Lung (tissue), 12 donors: ENCODE results near the gene OR10G8. TPM values are rescaled to one million over a fixed set of nuclear protein-coding genes. Genes with fewer than 3 reads are reported as not detected.

Source experiments
- ATAC-seq: fragments of 200-7000 bp; cut with Tn5 transposase; one replicate; pipeline ENCODE4 v1.9.1; 2020; ENCODE audit warnings: moderate number of reproducible peaks; ENCODE audit not compliant: insufficient read depth, low FRiP score
- DNase-seq, 3 donors: peaks; one replicate each; pipeline ENCODE4 v3.0.0-alpha.2; 2013 to 2017
- H3K27ac ChIP-seq, 2 donors: one replicate each; pipeline ENCODE4 v1.5.1; 2013; ENCODE audit warnings: mild to moderate bottlenecking in 2 of 2, moderate library complexity in 2 of 2, control low read depth in 1 of 2, inconsistent platforms in 1 of 2, low read depth in 1 of 2, low read length in 1 of 2
- H3K27me3 ChIP-seq, 3 donors: one replicate each; pipeline ENCODE4 v1.5.1; 2013; ENCODE audit warnings: low read length in 2 of 3; ENCODE audit not compliant: control insufficient read depth in 3 of 3, insufficient read depth in 3 of 3
- H3K36me3 ChIP-seq, 4 donors: one replicate each; pipeline ENCODE4 v1.5.1; 2013; ENCODE audit warnings: low read length in 4 of 4, mild to moderate bottlenecking in 1 of 4, moderate library complexity in 1 of 4; ENCODE audit not compliant: control insufficient read depth in 4 of 4, insufficient read depth in 4 of 4
- H3K4me1 ChIP-seq, 5 donors: one replicate each; pipeline ENCODE4 v1.5.1; 2013; ENCODE audit warnings: low read length in 5 of 5, mild to moderate bottlenecking in 2 of 5, moderate library complexity in 1 of 5; ENCODE audit not compliant: control insufficient read depth in 5 of 5, insufficient read depth in 5 of 5
- H3K4me3 ChIP-seq: one replicate; pipeline ENCODE4 v1.5.1; 2013; ENCODE audit warnings: mild to moderate bottlenecking, control low read depth, moderate library complexity
- H3K9ac ChIP-seq, 2 donors: one replicate each; pipeline ENCODE4 v1.5.1; 2013; ENCODE audit warnings: low read length in 2 of 2, control low read depth in 1 of 2; ENCODE audit not compliant: insufficient read depth in 1 of 2
- H3K9me3 ChIP-seq, 4 donors: one replicate each; pipeline ENCODE4 v1.5.1; 2013; ENCODE audit warnings: low read length in 3 of 4, mild to moderate bottlenecking in 1 of 4, moderate library complexity in 1 of 4; ENCODE audit not compliant: control insufficient read depth in 4 of 4, insufficient read depth in 3 of 4
- WGBS, 2 donors: extraction: QIAGEN DNeasy Blood & Tissue Kit; methylation state at CpG; one replicate each; pipeline ENCODE4 v1.1.7; 2013; 5-methylcytosine and 5-hydroxymethylcytosine counted together
- polyA plus RNA-seq, 2 donors: library from polyadenylated mRNA; stranded (reverse); fragments of 200-250 nt; gene quantifications; one replicate each; pipeline ENCODE4 v1.2.1, GENCODE V29; 2013
- total RNA-seq, 2 donors: library from RNA; depleted of rRNA in 1 of 2; stranded (reverse); fragments of >200 nt in 1 of 2; gene quantifications; one replicate each; pipeline ENCODE4 v1.2.1, GENCODE V29; 2014 to 2021
- TF ChIP-seq, protein P1 (sequence below): IDR thresholded peaks from 2 replicates; pipeline ENCODE4 v1.5.1; 2012; ENCODE audit warnings: mild to moderate bottlenecking; ENCODE audit errors: control extremely low read depth, extremely low read depth
- donor health status: control.
- donor health status: control.
- donor health status: Bipolar disorder and iron deficiency.
- donor health status: healthy.
- donor health status: DM: yes; HTN: yes; CAD: no.

Gene OR10G8
- total and polyA plus RNA-seq, 4 donors, result not detected

DNA sequence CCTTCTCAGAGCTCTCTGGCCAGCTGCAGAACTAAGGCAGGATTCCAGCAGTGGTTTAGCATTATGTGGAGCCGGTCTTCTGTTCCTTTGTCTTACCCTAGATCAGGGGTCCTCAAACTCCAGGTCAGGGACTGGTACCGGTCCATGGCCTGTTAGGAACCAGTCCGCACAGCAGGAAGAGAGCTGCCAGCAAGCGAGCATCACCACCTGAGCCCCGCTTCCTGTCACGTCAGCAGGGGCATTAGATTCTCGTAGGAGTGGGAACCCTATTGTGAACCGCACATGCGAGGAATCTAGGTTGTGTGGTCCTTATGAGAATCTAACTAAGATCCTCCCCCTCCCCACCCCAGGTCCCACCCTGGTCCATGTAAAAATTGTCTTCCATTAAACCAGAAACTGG lies 13.0 kb downstream of the OR10G8 start:
- Histone ChIP-seq H3K27ac (no peak overlapping the region), H3K9me3 (no peaks in the 10 kb centered on the region), H3K4me3 (no peak overlapping the region), H3K27me3 (no peaks in the 10 kb centered on the region), H3K4me1 (no peaks in the 10 kb centered on the region), H3K36me3 (no peaks in the 10 kb centered on the region), H3K9ac (no peak overlapping the region)
- no peak for ATAC-seq
- TF ChIP-seq, protein P1, sequence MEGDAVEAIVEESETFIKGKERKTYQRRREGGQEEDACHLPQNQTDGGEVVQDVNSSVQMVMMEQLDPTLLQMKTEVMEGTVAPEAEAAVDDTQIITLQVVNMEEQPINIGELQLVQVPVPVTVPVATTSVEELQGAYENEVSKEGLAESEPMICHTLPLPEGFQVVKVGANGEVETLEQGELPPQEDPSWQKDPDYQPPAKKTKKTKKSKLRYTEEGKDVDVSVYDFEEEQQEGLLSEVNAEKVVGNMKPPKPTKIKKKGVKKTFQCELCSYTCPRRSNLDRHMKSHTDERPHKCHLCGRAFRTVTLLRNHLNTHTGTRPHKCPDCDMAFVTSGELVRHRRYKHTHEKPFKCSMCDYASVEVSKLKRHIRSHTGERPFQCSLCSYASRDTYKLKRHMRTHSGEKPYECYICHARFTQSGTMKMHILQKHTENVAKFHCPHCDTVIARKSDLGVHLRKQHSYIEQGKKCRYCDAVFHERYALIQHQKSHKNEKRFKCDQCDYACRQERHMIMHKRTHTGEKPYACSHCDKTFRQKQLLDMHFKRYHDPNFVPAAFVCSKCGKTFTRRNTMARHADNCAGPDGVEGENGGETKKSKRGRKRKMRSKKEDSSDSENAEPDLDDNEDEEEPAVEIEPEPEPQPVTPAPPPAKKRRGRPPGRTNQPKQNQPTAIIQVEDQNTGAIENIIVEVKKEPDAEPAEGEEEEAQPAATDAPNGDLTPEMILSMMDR, result no peak
- WGBS, 2 donors, result 78 to 86% methylated on average over 9 of the region's 9 CpGs
- no peak for DNase-seq

DNA sequence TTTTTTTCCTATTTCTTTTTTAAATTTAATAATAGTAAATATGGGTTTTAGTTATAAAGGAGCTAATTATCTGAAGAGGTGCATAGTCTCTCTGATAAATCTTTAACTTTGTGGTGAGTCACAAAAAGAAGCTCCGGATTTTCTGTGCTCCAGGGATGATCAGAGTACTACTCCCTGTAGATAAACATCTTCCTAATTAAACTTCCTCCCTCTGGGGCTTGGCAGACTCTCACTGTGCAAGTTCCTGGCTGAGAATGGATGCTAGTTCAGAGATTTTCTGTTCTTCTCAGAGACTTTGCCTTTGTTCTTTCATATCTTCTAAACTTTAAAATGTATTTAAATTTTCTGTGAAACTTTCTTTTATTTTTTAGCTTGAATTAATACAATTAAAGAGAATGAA lies 14.7 kb downstream of the OR10G8 start, which contains the start of gene OR10G7:
TSS of gene OR10G7 (minus strand) at position 72 of the 400 bp plus-strand sequence. CDS start 2,324 bp downstream, outside the sequence.
- H3K4me3 ChIP-seq, result no peak within 1 kb of the TSS
- ATAC-seq, result no peak
- TF ChIP-seq, protein P1, result no peak
- H3K9ac ChIP-seq, result no peak within 1 kb of the TSS
- no peak within 1 kb of the TSS for H3K27ac ChIP-seq
- 6 to 20% methylated on average over 1 of the region's 1 CpG for whole genome bisulfite sequencing, 2 donors
- H3K36me3 ChIP-seq, result no peaks in the 10 kb centered on the region
- H3K4me1 ChIP-seq, result no peaks in the 10 kb centered on the region
- DNase-seq, result peak in 1 of 3 donors; percentile 0
- no peaks in the 10 kb centered on the region for H3K9me3 ChIP-seq
- H3K27me3 ChIP-seq, result no peaks in the 10 kb centered on the region

DNA sequence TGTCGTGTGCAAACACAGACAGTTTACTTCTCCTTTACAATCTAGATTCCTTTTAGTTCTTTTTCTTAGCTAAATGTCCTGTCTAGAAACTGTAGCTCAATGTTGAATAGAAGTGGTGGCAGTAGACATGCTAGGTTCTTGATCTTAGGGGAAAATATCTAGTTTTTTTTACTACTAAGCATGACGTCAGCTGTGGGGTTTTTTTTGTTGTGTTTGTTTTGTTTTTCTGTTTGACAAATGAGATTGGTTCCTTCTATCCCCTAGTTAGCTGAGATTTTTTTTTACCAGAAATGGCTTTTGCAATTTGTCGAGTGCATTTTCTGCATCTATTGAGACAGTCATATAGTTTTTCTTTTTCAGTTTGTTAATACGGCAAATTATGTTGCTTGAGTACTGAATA lies 16.8 kb downstream of the OR10G8 start:
- no peak overlapping the region for H3K4me3 ChIP-seq
- WGBS, 2 donors, result 75 to 88% methylated on average over 4 of the region's 4 CpGs
- no peak for ATAC-seq

More for the DNA sequence above, 16.8 kb downstream of the OR10G8 start:
- Histone ChIP-seq H3K9ac (no peak overlapping the region), H3K36me3 (no peaks in the 10 kb centered on the region), H3K27me3 (no peaks in the 10 kb centered on the region), H3K4me1 (no peaks in the 10 kb centered on the region), H3K27ac (no peak overlapping the region), H3K9me3 (no peaks in the 10 kb centered on the region)
- TF ChIP-seq, protein P1, result no peak
- no peak for DNase-seq
